Tibial nerve (tissue), 4 donors: ENCODE measurements around the gene PARD3B.

ENCODE experiments used
- CTCF ChIP-seq, 5 experiments: fragments of 200-600 bp in 3 of 5; fragments of 450-650 bp in 2 of 5; sonication (generic) in 3 of 5; IDR thresholded peaks; one replicate each; pipeline ENCODE4 v1.5.1; 2016 to 2019; ENCODE audit warnings: antibody characterized with exemption in 5 of 5, mild to moderate bottlenecking in 3 of 5, moderate library complexity in 2 of 5
- EP300 ChIP-seq, 2 donors: sonication (generic); formaldehyde crosslinking; IDR thresholded peaks; one replicate each; pipeline ENCODE4 v1.6.1; 2017; ENCODE audit warnings: antibody characterized with exemption in 2 of 2, mild to moderate bottlenecking in 1 of 2
- POLR2A ChIP-seq, 2 donors: fragments of 450-650 bp; IDR thresholded peaks; one replicate each; pipeline ENCODE4 v1.6.1; 2017; ENCODE audit warnings: antibody characterized with exemption in 2 of 2, mild to moderate bottlenecking in 2 of 2, moderate library complexity in 2 of 2

DNA sequence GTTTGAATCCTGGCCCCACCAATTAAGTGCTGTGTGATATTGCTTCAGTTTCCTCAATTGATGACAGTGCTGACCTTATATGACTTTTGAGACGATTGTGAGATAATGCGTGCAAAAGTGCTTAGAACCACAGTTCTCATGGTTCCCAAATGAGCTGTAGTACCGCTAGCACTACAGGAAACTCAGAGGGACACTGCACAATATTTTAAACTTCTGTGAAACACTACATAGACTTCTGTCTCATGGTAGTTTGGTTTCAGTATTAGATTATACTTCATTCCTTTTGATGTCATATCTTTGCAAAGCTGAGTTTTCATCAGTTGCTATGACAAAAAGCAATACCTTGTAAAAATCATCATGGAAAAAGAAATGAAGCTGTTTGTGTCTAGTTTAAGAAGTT lies 368.0 kb downstream of the PARD3B start:
- TF ChIP-seq CTCF (IDR thresholded peaks at IDR 0.05) = no peak
- no peak for TF ChIP-seq POLR2A (IDR thresholded peaks at IDR 0.05)
- no peak for TF ChIP-seq EP300 (IDR thresholded peaks at IDR 0.05)
